ENCODE data around the gene SERPINA12. TPM values are rescaled to one million over a fixed set of nuclear protein-coding genes. Genes with fewer than 3 reads are reported as not detected.

SERPINA12 gene
- total and polyA plus RNA-seq, 8 donors, result 0.08 TPM; not detected in 7

GRCh38 chr14:94462219-94462551, 47.1 kb downstream of the SERPINA12 start:
- Histone ChIP-seq H3K4me3 (no peak overlapping the region), H3K27me3 (no peaks in the 10 kb centered on the region), H3K27ac (no peak overlapping the region), H3K9me3 (peaks cover 0 to 33% (median 25%) of the 10 kb centered on the region in 4 donors), H3K4me1 (no peaks in the 10 kb centered on the region), H3K36me3 (no peaks in the 10 kb centered on the region)
- WGBS, 5 donors, result 81 to 93% (median 88%) methylated on average over 6 of the region's 6 CpGs
- no peak for TF ChIP-seq EP300 (IDR thresholded peaks at IDR 0.05)
- no peak for TF ChIP-seq POLR2A (IDR thresholded peaks at IDR 0.05)
- TF ChIP-seq POLR2AphosphoS5 (IDR thresholded peaks at IDR 0.05), result no peak
- TF ChIP-seq, protein P1, sequence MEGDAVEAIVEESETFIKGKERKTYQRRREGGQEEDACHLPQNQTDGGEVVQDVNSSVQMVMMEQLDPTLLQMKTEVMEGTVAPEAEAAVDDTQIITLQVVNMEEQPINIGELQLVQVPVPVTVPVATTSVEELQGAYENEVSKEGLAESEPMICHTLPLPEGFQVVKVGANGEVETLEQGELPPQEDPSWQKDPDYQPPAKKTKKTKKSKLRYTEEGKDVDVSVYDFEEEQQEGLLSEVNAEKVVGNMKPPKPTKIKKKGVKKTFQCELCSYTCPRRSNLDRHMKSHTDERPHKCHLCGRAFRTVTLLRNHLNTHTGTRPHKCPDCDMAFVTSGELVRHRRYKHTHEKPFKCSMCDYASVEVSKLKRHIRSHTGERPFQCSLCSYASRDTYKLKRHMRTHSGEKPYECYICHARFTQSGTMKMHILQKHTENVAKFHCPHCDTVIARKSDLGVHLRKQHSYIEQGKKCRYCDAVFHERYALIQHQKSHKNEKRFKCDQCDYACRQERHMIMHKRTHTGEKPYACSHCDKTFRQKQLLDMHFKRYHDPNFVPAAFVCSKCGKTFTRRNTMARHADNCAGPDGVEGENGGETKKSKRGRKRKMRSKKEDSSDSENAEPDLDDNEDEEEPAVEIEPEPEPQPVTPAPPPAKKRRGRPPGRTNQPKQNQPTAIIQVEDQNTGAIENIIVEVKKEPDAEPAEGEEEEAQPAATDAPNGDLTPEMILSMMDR (IDR thresholded peaks at IDR 0.05), result no peak
- no peak for DNase-seq
- intact Hi-C loops (cut with DNase I; ENCODE audit: low total_unique reads), result no loop called here

- TF ChIP-seq, protein P1 (IDR thresholded peaks at IDR 0.05), result no peak
- no peak for TF ChIP-seq POLR2A (IDR thresholded peaks at IDR 0.05)
- no peak for TF ChIP-seq EP300 (IDR thresholded peaks at IDR 0.05)
- no peak for TF ChIP-seq POLR2AphosphoS5 (IDR thresholded peaks at IDR 0.05)
- no peaks in the 10 kb centered on the region for H3K36me3 ChIP-seq
- intact Hi-C loops (cut with DNase I; ENCODE audit: low total_unique reads), result no loop called here
- no peak overlapping the region for H3K27ac ChIP-seq
- no peak for DNase-seq
- H3K4me3 ChIP-seq, result no peak overlapping the region
- peaks cover 0 to 34% (median 26%) of the 10 kb centered on the region in 4 donors for H3K9me3 ChIP-seq
- 75 to 88% (median 86%) methylated on average over 15 to 19 of the region's 19 CpGs for WGBS, 5 donors
- no peaks in the 10 kb centered on the region for H3K27me3 ChIP-seq
- no peaks in the 10 kb centered on the region for H3K4me1 ChIP-seq
Observed at GRCh38 chr14:94461526-94462218, 47.6 kb downstream of the SERPINA12 start.

DNA sequence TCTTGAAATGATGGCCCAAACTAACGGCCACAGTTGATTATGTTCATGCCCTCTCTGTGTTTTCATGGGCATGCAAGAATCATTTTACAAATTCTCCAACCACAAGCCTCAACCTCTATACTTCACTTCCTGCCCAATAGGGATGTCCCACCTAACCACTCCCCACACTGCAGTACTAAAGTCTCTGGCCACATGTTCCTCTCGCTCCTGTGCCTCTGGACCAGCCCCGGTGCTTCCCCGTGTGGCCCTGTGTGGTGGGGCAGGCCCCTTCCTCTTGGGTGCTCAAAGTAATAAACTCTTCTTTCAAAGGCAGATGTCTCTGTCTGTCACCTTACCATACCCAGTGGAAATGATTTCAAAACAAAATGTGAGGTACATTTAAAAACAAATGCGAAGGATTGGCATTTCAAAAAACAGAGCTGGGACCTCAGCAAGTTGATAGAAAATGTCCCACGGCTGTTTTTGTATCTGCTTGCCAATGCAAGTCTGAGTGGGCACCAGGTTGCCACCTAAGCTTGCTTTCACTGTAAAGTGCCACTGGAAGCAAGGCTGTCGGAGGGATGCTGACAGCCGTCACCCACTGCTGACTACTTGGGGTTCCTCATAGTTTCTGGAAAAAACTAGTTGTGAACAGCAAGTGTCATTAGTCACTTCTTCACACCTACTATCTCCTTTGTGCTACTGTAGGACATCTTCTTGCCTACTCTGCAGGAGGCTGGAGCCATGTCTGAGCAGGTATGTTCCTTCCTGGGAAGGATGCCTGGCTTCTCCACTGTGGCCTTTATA, 48.4 kb downstream of the SERPINA12 start:
- TF ChIP-seq POLR2A (IDR thresholded peaks at IDR 0.05) (no peak), EP300 (IDR thresholded peaks at IDR 0.05) (no peak), POLR2AphosphoS5 (IDR thresholded peaks at IDR 0.05) (no peak)
- TF ChIP-seq, protein P1 (IDR thresholded peaks at IDR 0.05), result no peak
- Histone ChIP-seq H3K27ac (no peak overlapping the region), H3K36me3 (no peaks in the 10 kb centered on the region), H3K9me3 (peaks cover 0 to 30% (median 24%) of the 10 kb centered on the region in 4 donors), H3K4me3 (no peak overlapping the region), H3K4me1 (no peaks in the 10 kb centered on the region), H3K27me3 (no peaks in the 10 kb centered on the region)
- intact Hi-C loops (cut with DNase I; ENCODE audit: low total_unique reads), result no loop called here
- WGBS, 5 donors, result 64 to 78% (median 75%) methylated on average over 8 of the region's 8 CpGs
- no peak for DNase-seq

GRCh38 chr14:94458558-94459205, 50.6 kb downstream of the SERPINA12 start:
- Histone ChIP-seq H3K27me3 (peaks cover 0 to 6% (median 0%) of the 10 kb centered on the region in 3 donors), H3K4me3 (no peak overlapping the region), H3K9me3 (peaks cover 0 to 20% (median 5%) of the 10 kb centered on the region in 4 donors), H3K36me3 (no peaks in the 10 kb centered on the region), H3K4me1 (no peaks in the 10 kb centered on the region), H3K27ac (no peak overlapping the region)
- intact Hi-C loops (cut with DNase I; ENCODE audit: low total_unique reads), result no loop called here
- no peak for TF ChIP-seq EP300 (IDR thresholded peaks at IDR 0.05)
- no peak for TF ChIP-seq POLR2AphosphoS5 (IDR thresholded peaks at IDR 0.05)
- no peak for TF ChIP-seq POLR2A (IDR thresholded peaks at IDR 0.05)
- TF ChIP-seq, protein P1 (IDR thresholded peaks at IDR 0.05), result no peak
- WGBS, 5 donors, result 64 to 76% (median 66%) methylated on average over 2 of the region's 2 CpGs
- no peak for DNase-seq

Measured in stomach (tissue), 9 donors.